ENCODE measurements around the gene CDK1. TPM values are rescaled to one million over a fixed set of nuclear protein-coding genes. Genes with fewer than 3 reads are reported as not detected.

CDK1 gene
- total RNA-seq (20.1 and 65.3 TPM in 2 replicates), polyA plus RNA-seq (34.0 and 172 TPM in 2 replicates)

- TF ChIP-seq CTCF (IDR thresholded peaks at IDR 0.05; ENCODE audit: low read depth, low read length): no peak
- no peaks in the 10 kb centered on the region for H3K27me3 ChIP-seq
- H3K4me3 ChIP-seq: peak within 1 kb of the TSS; percentile 77
- peaks cover 38% of the 10 kb centered on the region for H3K4me1 ChIP-seq (ENCODE audit: low read depth)
- peak within 1 kb of the TSS; percentile 86 for H3K27ac ChIP-seq
- DNase-seq (ENCODE audit: low read depth in 1 of 2, low spot score in 1 of 2): peak; percentile 99
- no peaks in the 10 kb centered on the region for H3K9me3 ChIP-seq (ENCODE audit: low read depth)
- H3K36me3 ChIP-seq: no peaks in the 10 kb centered on the region
Measured at GRCh38 chr10:60778214-60778970, at the start of gene CDK1. CDK1 (plus strand) TSS chr10:60778478; CDS start chr10:60780166, 1,688 bp downstream.

- Histone ChIP-seq H3K27me3 (peaks cover 43% of the 10 kb centered on the region), H3K4me3 (no peak overlapping the region), H3K36me3 (no peaks in the 10 kb centered on the region), H3K9me3 (ENCODE audit: low read depth) (no peaks in the 10 kb centered on the region), H3K4me1 (ENCODE audit: low read depth) (peaks cover 6% of the 10 kb centered on the region), H3K27ac (no peak overlapping the region)
- TF ChIP-seq CTCF (IDR thresholded peaks at IDR 0.05; ENCODE audit: low read depth, low read length): no peak
- no peak for DNase-seq (ENCODE audit: low read depth in 1 of 2, low spot score in 1 of 2)
Measured at GRCh38 chr10:60729106-60729505, 49.2 kb upstream of the CDK1 start.

GRCh38 chr10:60731134-60731885 lies 47.0 kb upstream of the CDK1 start:
- Histone ChIP-seq H3K27me3 (peaks cover 62% of the 10 kb centered on the region), H3K27ac (no peak overlapping the region), H3K9me3 (ENCODE audit: low read depth) (no peaks in the 10 kb centered on the region), H3K4me1 (ENCODE audit: low read depth) (peaks cover 6% of the 10 kb centered on the region), H3K4me3 (no peak overlapping the region), H3K36me3 (no peaks in the 10 kb centered on the region)
- no peak for TF ChIP-seq CTCF (IDR thresholded peaks at IDR 0.05; ENCODE audit: low read depth, low read length)
- no peak for DNase-seq (ENCODE audit: low read depth in 1 of 2, low spot score in 1 of 2)

GRCh38 chr10:60732198-60732806 lies 46.0 kb upstream of the CDK1 start:
- DNase-seq (ENCODE audit: low read depth in 1 of 2, low spot score in 1 of 2): no peak
- no peaks in the 10 kb centered on the region for H3K9me3 ChIP-seq (ENCODE audit: low read depth)
- peaks cover 6% of the 10 kb centered on the region for H3K4me1 ChIP-seq (ENCODE audit: low read depth)
- no peak overlapping the region for H3K27ac ChIP-seq
- no peaks in the 10 kb centered on the region for H3K36me3 ChIP-seq
- peaks cover 62% of the 10 kb centered on the region for H3K27me3 ChIP-seq
- TF ChIP-seq CTCF (IDR thresholded peaks at IDR 0.05; ENCODE audit: low read depth, low read length): no peak
- H3K4me3 ChIP-seq: peak overlapping the region; percentile 59

GRCh38 chr10:60732807-60733516 lies 45.3 kb upstream of the CDK1 start:
- Histone ChIP-seq H3K4me1 (ENCODE audit: low read depth) (peaks cover 6% of the 10 kb centered on the region), H3K27me3 (peaks cover 62% of the 10 kb centered on the region), H3K27ac (no peak overlapping the region), H3K36me3 (no peaks in the 10 kb centered on the region), H3K4me3 (peak overlapping the region; percentile 59), H3K9me3 (ENCODE audit: low read depth) (no peaks in the 10 kb centered on the region)
- peak; percentile 25 to 55 for DNase-seq (ENCODE audit: low read depth in 1 of 2, low spot score in 1 of 2)
- TF ChIP-seq CTCF (IDR thresholded peaks at IDR 0.05; ENCODE audit: low read depth, low read length): no peak

Data from cardiac muscle cell (in vitro differentiated cells and primary cell).